Neutrophil (primary cell): ENCODE data around the gene F5.

ENCODE experiments used
- H3K27ac ChIP-seq: fragments of 200-600 bp; sonication (generic); 2 replicates; pipeline ENCODE4 v1.5.1; 2016; ENCODE audit warnings: mild to moderate bottlenecking, moderate library complexity
- H3K27me3 ChIP-seq: fragments of 200-600 bp; sonication (generic); 2 replicates; pipeline ENCODE4 v1.6.0; 2016; ENCODE audit warnings: mild to moderate bottlenecking
- H3K36me3 ChIP-seq: fragments of 200-600 bp; sonication (generic); 2 replicates; pipeline ENCODE4 v1.5.1; 2017
- H3K4me1 ChIP-seq, 2 experiments: fragments of 200-600 bp in 1 of 2; sonication (generic) in 1 of 2; 1 replicate in 1 of 2; 2 replicates in 1 of 2; pipeline versions ENCODE4 v1.5.1 to v1.6.1; 2013 to 2016; ENCODE audit warnings: low read depth in 1 of 2, low read length in 1 of 2, mild to moderate bottlenecking in 1 of 2, moderate library complexity in 1 of 2; ENCODE audit not compliant: control insufficient read depth in 1 of 2, insufficient read depth in 1 of 2
- H3K4me3 ChIP-seq, 2 experiments: fragments of 200-600 bp in 1 of 2; sonication (generic) in 1 of 2; 1 replicate in 1 of 2; 2 replicates in 1 of 2; pipeline ENCODE4 v1.5.1; 2013 to 2016; ENCODE audit warnings: low read depth in 1 of 2, low read length in 1 of 2, mild to moderate bottlenecking in 1 of 2, moderate library complexity in 1 of 2
- H3K9me3 ChIP-seq: fragments of 200-600 bp; sonication (generic); 2 replicates; pipeline ENCODE4 v1.5.1; 2016
- TF ChIP-seq, protein P1 (sequence below): fragments of 200-600 bp; sonication (generic); IDR thresholded peaks from 2 replicates; pipeline ENCODE4 v1.5.1; 2016; ENCODE audit warnings: antibody characterized with exemption

The F5 gene

DNA sequence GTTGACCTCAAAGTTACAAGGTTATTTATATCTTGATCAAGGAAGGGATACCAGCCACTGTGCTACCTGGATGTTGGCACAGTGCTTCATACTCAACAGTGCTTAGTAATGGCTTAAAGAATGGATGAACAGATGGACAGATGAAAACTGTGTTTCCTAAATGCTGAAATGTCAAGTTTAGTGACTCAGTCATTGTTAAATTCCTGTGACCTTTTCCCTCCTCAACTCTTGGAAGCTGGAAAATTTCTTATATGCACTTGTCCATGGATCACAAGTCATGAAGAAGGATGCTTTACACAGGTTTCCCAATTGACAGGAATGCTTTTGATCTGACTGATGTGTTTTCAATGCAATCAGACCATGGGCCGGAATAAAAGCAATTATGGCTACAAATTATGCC lies 60.9 kb downstream of the F5 start:
- Histone ChIP-seq H3K27ac (no peak overlapping the region), H3K27me3 (no peaks in the 10 kb centered on the region), H3K9me3 (no peaks in the 10 kb centered on the region), H3K36me3 (peaks cover 94% of the 10 kb centered on the region), H3K4me3 (no peak overlapping the region), H3K4me1 (peaks cover 20 to 22% of the 10 kb centered on the region in 2 experiments)
- TF ChIP-seq, protein P1, sequence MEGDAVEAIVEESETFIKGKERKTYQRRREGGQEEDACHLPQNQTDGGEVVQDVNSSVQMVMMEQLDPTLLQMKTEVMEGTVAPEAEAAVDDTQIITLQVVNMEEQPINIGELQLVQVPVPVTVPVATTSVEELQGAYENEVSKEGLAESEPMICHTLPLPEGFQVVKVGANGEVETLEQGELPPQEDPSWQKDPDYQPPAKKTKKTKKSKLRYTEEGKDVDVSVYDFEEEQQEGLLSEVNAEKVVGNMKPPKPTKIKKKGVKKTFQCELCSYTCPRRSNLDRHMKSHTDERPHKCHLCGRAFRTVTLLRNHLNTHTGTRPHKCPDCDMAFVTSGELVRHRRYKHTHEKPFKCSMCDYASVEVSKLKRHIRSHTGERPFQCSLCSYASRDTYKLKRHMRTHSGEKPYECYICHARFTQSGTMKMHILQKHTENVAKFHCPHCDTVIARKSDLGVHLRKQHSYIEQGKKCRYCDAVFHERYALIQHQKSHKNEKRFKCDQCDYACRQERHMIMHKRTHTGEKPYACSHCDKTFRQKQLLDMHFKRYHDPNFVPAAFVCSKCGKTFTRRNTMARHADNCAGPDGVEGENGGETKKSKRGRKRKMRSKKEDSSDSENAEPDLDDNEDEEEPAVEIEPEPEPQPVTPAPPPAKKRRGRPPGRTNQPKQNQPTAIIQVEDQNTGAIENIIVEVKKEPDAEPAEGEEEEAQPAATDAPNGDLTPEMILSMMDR, result no peak

DNA sequence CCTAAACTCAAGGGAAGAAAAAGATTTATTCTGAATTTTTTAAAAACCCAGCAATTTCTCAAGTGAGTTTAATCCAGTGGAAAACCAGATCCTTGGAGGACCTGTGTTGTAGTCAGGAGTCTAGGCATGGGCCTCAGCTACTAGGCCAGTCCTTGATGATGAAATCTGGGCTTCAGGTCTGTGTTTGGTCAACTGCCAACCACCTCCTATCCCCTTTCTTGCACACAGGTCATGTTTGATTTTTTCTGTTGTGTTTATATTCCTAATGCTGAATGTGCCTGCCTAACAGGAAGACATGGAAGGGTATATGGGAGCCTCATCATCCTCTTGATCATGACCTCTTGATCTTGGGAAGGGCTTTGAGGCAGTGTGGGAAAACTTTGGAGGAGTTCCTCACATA lies 62.4 kb downstream of the F5 start:
- no peak overlapping the region for H3K27ac ChIP-seq
- H3K4me3 ChIP-seq, result no peak overlapping the region
- peaks cover 16 to 17% of the 10 kb centered on the region in 2 experiments for H3K4me1 ChIP-seq
- TF ChIP-seq, protein P1, result no peak
- H3K27me3 ChIP-seq, result no peaks in the 10 kb centered on the region
- H3K36me3 ChIP-seq, result peaks cover 94% of the 10 kb centered on the region
- H3K9me3 ChIP-seq, result no peaks in the 10 kb centered on the region

DNA sequence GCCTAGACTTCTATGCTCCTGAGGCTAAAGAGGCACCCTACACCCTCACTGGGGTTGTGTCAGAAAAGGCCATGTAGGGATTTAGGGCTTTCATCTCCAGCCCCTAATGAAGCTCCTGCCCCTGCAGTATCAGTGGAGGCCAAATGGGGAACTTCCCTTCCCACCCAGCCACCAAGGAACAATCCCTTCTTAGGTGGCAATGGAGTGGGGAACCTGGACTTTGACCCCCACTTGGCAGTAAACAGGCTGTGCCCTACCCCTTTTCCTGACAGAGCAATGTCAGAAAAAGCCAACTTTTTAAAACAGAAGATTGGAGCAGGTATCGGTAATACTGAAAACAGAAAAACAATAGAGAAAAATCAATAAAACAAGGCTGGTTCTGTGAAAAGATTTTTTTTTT lies 65.1 kb downstream of the F5 start:
- Histone ChIP-seq H3K27ac (no peak overlapping the region), H3K9me3 (no peaks in the 10 kb centered on the region), H3K27me3 (no peaks in the 10 kb centered on the region), H3K4me3 (no peak overlapping the region), H3K4me1 (no peaks in the 10 kb centered on the region), H3K36me3 (peaks cover 99% of the 10 kb centered on the region)
- TF ChIP-seq, protein P1, result no peak

DNA sequence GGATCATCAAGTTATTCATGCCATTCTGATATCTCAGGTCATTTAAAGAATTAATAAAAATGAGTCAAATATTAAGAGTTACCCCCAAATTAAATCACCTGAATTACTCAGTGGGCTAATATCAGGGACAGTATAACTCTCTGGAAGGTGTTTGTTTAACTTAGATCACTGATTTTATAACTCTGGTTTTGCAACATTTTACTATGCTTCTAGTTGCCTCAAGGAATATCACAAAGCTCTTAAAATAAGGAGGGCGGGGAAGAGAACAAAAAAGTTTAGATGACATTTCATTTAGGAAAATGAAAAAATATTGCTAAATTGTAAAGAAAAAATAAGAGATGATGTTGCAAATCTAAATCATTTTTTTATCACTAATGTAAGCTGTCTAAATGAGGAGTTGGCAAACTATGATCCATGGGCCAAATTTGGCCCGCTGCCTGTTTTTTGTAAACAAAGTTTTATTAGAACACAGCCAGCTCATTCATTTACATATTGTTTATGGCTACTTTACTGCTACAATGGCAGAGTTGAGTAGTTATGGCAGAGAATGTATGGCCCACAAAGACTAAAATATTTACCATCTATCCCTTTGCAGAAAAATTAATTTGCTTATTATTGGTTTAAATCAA lies 68.6 kb downstream of the F5 start:
- Histone ChIP-seq H3K27ac (no peak overlapping the region), H3K36me3 (peaks cover 100% of the 10 kb centered on the region), H3K4me1 (peaks cover 4 to 8% of the 10 kb centered on the region in 2 experiments), H3K27me3 (no peaks in the 10 kb centered on the region), H3K9me3 (no peaks in the 10 kb centered on the region), H3K4me3 (no peak overlapping the region)
- TF ChIP-seq, protein P1, result no peak

DNA sequence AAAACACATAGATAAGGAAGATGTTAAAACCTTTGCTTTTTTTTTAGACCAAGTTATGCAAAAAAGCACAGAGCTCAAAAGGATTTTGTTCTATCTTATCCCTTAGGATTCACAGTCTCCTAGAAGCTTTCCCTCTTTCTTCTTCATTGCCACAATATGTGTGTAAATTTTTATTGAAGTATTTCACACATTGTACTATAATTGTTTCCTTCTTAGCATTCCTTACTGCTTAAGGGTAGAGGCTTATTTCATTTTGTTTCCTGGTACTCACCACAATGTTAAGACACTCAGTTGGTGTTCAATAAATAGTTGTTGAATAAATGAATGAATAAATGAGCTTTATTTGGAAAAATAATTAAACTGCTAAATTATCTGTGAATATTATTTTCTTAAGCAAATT lies 70.6 kb downstream of the F5 start:
- Histone ChIP-seq H3K4me1 (peaks cover 4 to 8% of the 10 kb centered on the region in 2 experiments), H3K9me3 (no peaks in the 10 kb centered on the region), H3K27ac (no peak overlapping the region), H3K27me3 (no peaks in the 10 kb centered on the region), H3K4me3 (no peak overlapping the region), H3K36me3 (peaks cover 91% of the 10 kb centered on the region)
- TF ChIP-seq, protein P1, result no peak
